Liver (tissue), 9 donors: Measurements from ENCODE around the gene RAD9B. TPM values are rescaled to one million over a fixed set of nuclear protein-coding genes. Genes with fewer than 3 reads are reported as not detected.

Experiments used
- DNase-seq: peaks from one replicate; pipeline ENCODE4 v3.0.0-alpha.2; 2017; ENCODE audit warnings: low spot score
- H3K27ac ChIP-seq, 2 donors: one replicate each; pipeline ENCODE4 v1.7.0; 2013; ENCODE audit warnings: inconsistent platforms in 2 of 2, low read length in 2 of 2, control low read depth in 1 of 2, low read depth in 1 of 2, mild to moderate bottlenecking in 1 of 2
- H3K27me3 ChIP-seq, 4 donors: one replicate each; pipeline versions ENCODE4 v1.6.1 to v1.7.0; 2013; ENCODE audit warnings: low read length in 3 of 4, inconsistent platforms in 1 of 4, mild to moderate bottlenecking in 1 of 4, moderate library complexity in 1 of 4; ENCODE audit not compliant: control insufficient read depth in 4 of 4, insufficient read depth in 4 of 4
- H3K36me3 ChIP-seq, 4 donors: one replicate each; pipeline versions ENCODE4 v1.6.1 to v1.7.0; 2013; ENCODE audit warnings: low read length in 3 of 4, mild to moderate bottlenecking in 3 of 4, low read depth in 1 of 4, moderate library complexity in 1 of 4; ENCODE audit not compliant: control insufficient read depth in 4 of 4, insufficient read depth in 3 of 4
- H3K4me1 ChIP-seq, 4 donors: one replicate each; pipeline versions ENCODE4 v1.6.1 to v1.7.0; 2013; ENCODE audit warnings: low read length in 3 of 4, mild to moderate bottlenecking in 3 of 4, moderate library complexity in 1 of 4; ENCODE audit not compliant: control insufficient read depth in 4 of 4, insufficient read depth in 4 of 4
- H3K4me3 ChIP-seq, 3 donors: one replicate each; pipeline versions ENCODE4 v1.6.1 to v1.7.0; 2013; ENCODE audit warnings: low read length in 3 of 3, control low read depth in 1 of 3, low read depth in 1 of 3, mild to moderate bottlenecking in 1 of 3
- H3K9ac ChIP-seq, 2 donors: one replicate each; pipeline ENCODE4 v1.7.0; 2013; ENCODE audit warnings: low read length in 2 of 2, mild to moderate bottlenecking in 2 of 2, moderate library complexity in 2 of 2, control low read depth in 1 of 2, low read depth in 1 of 2
- H3K9me3 ChIP-seq, 4 donors: one replicate each; pipeline versions ENCODE4 v1.6.1 to v1.7.0; 2013; ENCODE audit warnings: low read length in 3 of 4; ENCODE audit not compliant: control insufficient read depth in 4 of 4
- ATF3 ChIP-seq: IDR thresholded peaks from 2 replicates; pipeline ENCODE4 v1.6.1; 2016; ENCODE audit warnings: antibody characterized with exemption
- EGR1 ChIP-seq, 2 donors: IDR thresholded peaks; 2 replicates each; pipeline ENCODE4 v1.6.1; 2016 to 2018; ENCODE audit warnings: antibody characterized with exemption in 2 of 2, low read depth in 2 of 2
- FOXA1 ChIP-seq: IDR thresholded peaks from 2 replicates; pipeline ENCODE4 v1.6.1; 2016; ENCODE audit warnings: antibody characterized with exemption
- FOXA2 ChIP-seq: IDR thresholded peaks from 2 replicates; pipeline ENCODE4 v1.6.1; 2016; ENCODE audit warnings: antibody characterized with exemption
- GABPA ChIP-seq, 2 donors: IDR thresholded peaks in 1 of 2; conservative IDR thresholded peaks in 1 of 2; 2 replicates each; pipeline ENCODE4 v1.6.1; 2016; ENCODE audit warnings: antibody characterized with exemption in 2 of 2, mild to moderate bottlenecking in 1 of 2, moderate library complexity in 1 of 2
- HNF4A ChIP-seq, 2 donors: conservative IDR thresholded peaks; 2 replicates each; pipeline ENCODE4 v1.6.1; 2016; ENCODE audit warnings: antibody characterized with exemption in 2 of 2, mild to moderate bottlenecking in 2 of 2
- HNF4G ChIP-seq: IDR thresholded peaks from 2 replicates; pipeline ENCODE4 v1.6.1; 2016; ENCODE audit warnings: antibody characterized with exemption
- JUND ChIP-seq, 2 donors: IDR thresholded peaks; 2 replicates each; pipeline ENCODE4 v1.6.1; 2016; ENCODE audit warnings: antibody characterized with exemption in 2 of 2
- MAX ChIP-seq: IDR thresholded peaks from 2 replicates; pipeline ENCODE4 v1.6.1; 2016; ENCODE audit warnings: antibody characterized with exemption
- NR2F2 ChIP-seq: IDR thresholded peaks from 2 replicates; pipeline ENCODE4 v1.6.1; 2016; ENCODE audit warnings: antibody characterized with exemption
- RAD21 ChIP-seq, 2 donors: IDR thresholded peaks; 2 replicates each; pipeline ENCODE4 v1.6.1; 2016; ENCODE audit warnings: antibody characterized with exemption in 2 of 2, mild to moderate bottlenecking in 2 of 2
- REST ChIP-seq: IDR thresholded peaks from 2 replicates; pipeline ENCODE4 v1.6.1; 2016; ENCODE audit warnings: antibody characterized with exemption, mild to moderate bottlenecking
- RXRA ChIP-seq, 2 donors: IDR thresholded peaks; 2 replicates each; pipeline ENCODE4 v1.6.1; 2017 to 2018; ENCODE audit warnings: antibody characterized with exemption in 2 of 2, mild to moderate bottlenecking in 1 of 2
- SP1 ChIP-seq: IDR thresholded peaks from 2 replicates; pipeline ENCODE4 v1.6.1; 2018; ENCODE audit warnings: antibody characterized with exemption, mild to moderate bottlenecking
- TAF1 ChIP-seq: conservative IDR thresholded peaks from 2 replicates; pipeline ENCODE4 v1.6.1; 2016; ENCODE audit warnings: antibody characterized with exemption, mild to moderate bottlenecking
- WGBS: extraction: QIAGEN DNeasy Blood & Tissue Kit; methylation state at CpG from one replicate; pipeline ENCODE4 v1.1.7; 2013; 5-methylcytosine and 5-hydroxymethylcytosine counted together
- polyA plus RNA-seq, 2 donors: library from polyadenylated mRNA; stranded (reverse) in 1 of 2; unstranded in 1 of 2; fragments of 200-250 nt in 1 of 2; fragments of >200 nt in 1 of 2; fragmentation: Nextera tagmentation in 1 of 2; extraction: Ambion mirVana in 1 of 2; gene quantifications; one replicate each; pipeline versions ENCODE4 v1.2.1 to v1.2.3, GENCODE V29; 2013 to 2015
- total RNA-seq, 2 donors: library from RNA; depleted of rRNA; stranded (reverse); fragments of >200 nt; gene quantifications; one replicate each; pipeline ENCODE4 v1.2.3, GENCODE V29; 2014
- TF ChIP-seq, protein P1 (sequence below): fragments of 150-350 bp; IDR thresholded peaks from 2 replicates; pipeline ENCODE4 v1.5.1; 2017; ENCODE audit warnings: improper control_type of control experiment, low read depth, low read length; ENCODE audit not compliant: missing input control
- TF ChIP-seq, protein P2 (sequence below): IDR thresholded peaks from 2 replicates; pipeline ENCODE4 v1.6.1; 2016; ENCODE audit warnings: antibody characterized with exemption
- donor health status: healthy.
- donor health status: healthy.
- donor health status: healthy.
- donor health status: healthy.
- donor health status: healthy.

RAD9B gene
- total and polyA plus RNA-seq, 4 donors, result 0.14 to 0.56 (median 0.28) TPM

GRCh38 chr12:110475426-110475825, 26.7 kb upstream of the RAD9B start:
- no peak overlapping the region for H3K27ac ChIP-seq
- no peak overlapping the region for H3K9ac ChIP-seq
- H3K36me3 ChIP-seq, result no peaks in the 10 kb centered on the region
- H3K4me3 ChIP-seq, result no peak overlapping the region
- WGBS, result 98% methylated on average over 7 of the region's 7 CpGs
- H3K27me3 ChIP-seq, result no peaks in the 10 kb centered on the region
- H3K4me1 ChIP-seq, result no peaks in the 10 kb centered on the region
- no peak for TF ChIP-seq FOXA2
- TF ChIP-seq, protein P1, sequence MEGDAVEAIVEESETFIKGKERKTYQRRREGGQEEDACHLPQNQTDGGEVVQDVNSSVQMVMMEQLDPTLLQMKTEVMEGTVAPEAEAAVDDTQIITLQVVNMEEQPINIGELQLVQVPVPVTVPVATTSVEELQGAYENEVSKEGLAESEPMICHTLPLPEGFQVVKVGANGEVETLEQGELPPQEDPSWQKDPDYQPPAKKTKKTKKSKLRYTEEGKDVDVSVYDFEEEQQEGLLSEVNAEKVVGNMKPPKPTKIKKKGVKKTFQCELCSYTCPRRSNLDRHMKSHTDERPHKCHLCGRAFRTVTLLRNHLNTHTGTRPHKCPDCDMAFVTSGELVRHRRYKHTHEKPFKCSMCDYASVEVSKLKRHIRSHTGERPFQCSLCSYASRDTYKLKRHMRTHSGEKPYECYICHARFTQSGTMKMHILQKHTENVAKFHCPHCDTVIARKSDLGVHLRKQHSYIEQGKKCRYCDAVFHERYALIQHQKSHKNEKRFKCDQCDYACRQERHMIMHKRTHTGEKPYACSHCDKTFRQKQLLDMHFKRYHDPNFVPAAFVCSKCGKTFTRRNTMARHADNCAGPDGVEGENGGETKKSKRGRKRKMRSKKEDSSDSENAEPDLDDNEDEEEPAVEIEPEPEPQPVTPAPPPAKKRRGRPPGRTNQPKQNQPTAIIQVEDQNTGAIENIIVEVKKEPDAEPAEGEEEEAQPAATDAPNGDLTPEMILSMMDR, result no peak
- TF ChIP-seq HNF4A (conservative IDR thresholded peaks at IDR 0.05), result no peak
- TF ChIP-seq MAX, result no peak
- no peak for TF ChIP-seq HNF4G
- TF ChIP-seq, protein P2, sequence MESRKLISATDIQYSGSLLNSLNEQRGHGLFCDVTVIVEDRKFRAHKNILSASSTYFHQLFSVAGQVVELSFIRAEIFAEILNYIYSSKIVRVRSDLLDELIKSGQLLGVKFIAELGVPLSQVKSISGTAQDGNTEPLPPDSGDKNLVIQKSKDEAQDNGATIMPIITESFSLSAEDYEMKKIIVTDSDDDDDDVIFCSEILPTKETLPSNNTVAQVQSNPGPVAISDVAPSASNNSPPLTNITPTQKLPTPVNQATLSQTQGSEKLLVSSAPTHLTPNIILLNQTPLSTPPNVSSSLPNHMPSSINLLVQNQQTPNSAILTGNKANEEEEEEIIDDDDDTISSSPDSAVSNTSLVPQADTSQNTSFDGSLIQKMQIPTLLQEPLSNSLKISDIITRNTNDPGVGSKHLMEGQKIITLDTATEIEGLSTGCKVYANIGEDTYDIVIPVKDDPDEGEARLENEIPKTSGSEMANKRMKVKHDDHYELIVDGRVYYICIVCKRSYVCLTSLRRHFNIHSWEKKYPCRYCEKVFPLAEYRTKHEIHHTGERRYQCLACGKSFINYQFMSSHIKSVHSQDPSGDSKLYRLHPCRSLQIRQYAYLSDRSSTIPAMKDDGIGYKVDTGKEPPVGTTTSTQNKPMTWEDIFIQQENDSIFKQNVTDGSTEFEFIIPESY, result no peak
- no peak for TF ChIP-seq REST
- TF ChIP-seq RXRA (IDR thresholded peaks at IDR 0.05), result no peak
- TF ChIP-seq RAD21 (IDR thresholded peaks at IDR 0.05), result no peak
- no peak for TF ChIP-seq FOXA1
- no peak for TF ChIP-seq TAF1
- no peaks in the 10 kb centered on the region for H3K9me3 ChIP-seq
- no peak for DNase-seq

DNA sequence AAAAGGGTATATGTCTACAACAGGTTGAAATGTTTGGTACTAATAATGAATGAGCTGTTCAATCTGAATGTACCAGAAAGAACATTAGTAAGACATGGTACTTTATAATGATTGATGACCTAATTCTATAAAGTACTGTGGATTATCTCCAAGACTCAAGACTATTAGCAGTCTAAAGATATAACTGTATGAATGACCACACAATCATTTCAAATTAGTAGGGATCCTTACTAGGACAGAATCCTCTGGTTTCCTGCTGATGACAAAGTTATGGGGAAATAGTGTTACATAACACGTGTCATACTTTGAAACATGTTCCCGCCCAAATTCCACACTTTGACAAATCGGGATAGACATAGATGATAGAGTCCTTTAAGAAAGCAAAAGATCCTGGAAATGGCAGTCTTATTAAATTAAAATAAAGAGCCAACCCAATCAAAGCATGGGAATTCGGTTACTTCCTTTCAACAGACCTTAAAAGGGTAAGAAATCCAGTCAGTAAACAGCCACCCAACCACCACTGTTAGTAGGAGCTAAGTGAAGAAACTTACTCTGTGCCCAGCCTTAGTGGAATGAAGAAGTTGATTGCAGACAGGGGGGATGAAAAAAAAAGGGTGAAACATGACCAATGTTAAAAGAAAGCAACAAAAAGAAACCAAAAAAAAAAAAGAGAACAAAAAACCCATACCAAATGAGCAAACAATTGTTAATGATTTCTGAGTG, 3.0 kb upstream of the RAD9B start:
- Histone ChIP-seq H3K4me1 (peaks cover 6 to 31% (median 25%) of the 10 kb centered on the region in 4 donors), H3K27ac (no peak overlapping the region), H3K9ac (no peak overlapping the region), H3K4me3 (no peak overlapping the region), H3K36me3 (peaks cover 0 to 14% (median 8%) of the 10 kb centered on the region in 4 donors), H3K27me3 (no peaks in the 10 kb centered on the region), H3K9me3 (no peaks in the 10 kb centered on the region)
- DNase-seq, result no peak
- WGBS, result 35% methylated on average over 4 of the region's 4 CpGs
- no peak for TF ChIP-seq JUND (IDR thresholded peaks at IDR 0.05)
- TF ChIP-seq SP1, result no peak
- TF ChIP-seq HNF4A (conservative IDR thresholded peaks at IDR 0.05), result no peak
- TF ChIP-seq RAD21 (IDR thresholded peaks at IDR 0.05), result no peak
- no peak for TF ChIP-seq GABPA (IDR thresholded peaks at IDR 0.05 in 1 of 2, conservative IDR thresholded peaks at IDR 0.05 in 1 of 2)
- no peak for TF ChIP-seq NR2F2
- no peak for TF ChIP-seq REST
- no peak for TF ChIP-seq FOXA2
- TF ChIP-seq EGR1 (IDR thresholded peaks at IDR 0.05; ENCODE audit: low read depth in 2 of 2), result no peak
- TF ChIP-seq, protein P1, result no peak
- TF ChIP-seq HNF4G, result no peak
- TF ChIP-seq RXRA (IDR thresholded peaks at IDR 0.05), result no peak
- no peak for TF ChIP-seq ATF3
